Body of pancreas (tissue), 4 donors: ENCODE data around the gene STRA6.
A peak's percentile ranks its signal among the peaks of the same experiment; 100 is the strongest.

ENCODE experiments used
- POLR2A ChIP-seq, 3 donors: fragments of 450-650 bp; IDR thresholded peaks; one replicate each; pipeline ENCODE4 v1.6.1; 2016; ENCODE audit warnings: antibody characterized with exemption in 3 of 3, mild to moderate bottlenecking in 2 of 3
- TF ChIP-seq, protein P1 (sequence below), 7 experiments: fragments of 450-650 bp in 4 of 7; fragments of 200-600 bp in 3 of 7; sonication (generic) in 3 of 7; IDR thresholded peaks; one replicate each; pipeline ENCODE4 v1.5.1; 2016 to 2019; ENCODE audit warnings: antibody characterized with exemption in 7 of 7

DNA sequence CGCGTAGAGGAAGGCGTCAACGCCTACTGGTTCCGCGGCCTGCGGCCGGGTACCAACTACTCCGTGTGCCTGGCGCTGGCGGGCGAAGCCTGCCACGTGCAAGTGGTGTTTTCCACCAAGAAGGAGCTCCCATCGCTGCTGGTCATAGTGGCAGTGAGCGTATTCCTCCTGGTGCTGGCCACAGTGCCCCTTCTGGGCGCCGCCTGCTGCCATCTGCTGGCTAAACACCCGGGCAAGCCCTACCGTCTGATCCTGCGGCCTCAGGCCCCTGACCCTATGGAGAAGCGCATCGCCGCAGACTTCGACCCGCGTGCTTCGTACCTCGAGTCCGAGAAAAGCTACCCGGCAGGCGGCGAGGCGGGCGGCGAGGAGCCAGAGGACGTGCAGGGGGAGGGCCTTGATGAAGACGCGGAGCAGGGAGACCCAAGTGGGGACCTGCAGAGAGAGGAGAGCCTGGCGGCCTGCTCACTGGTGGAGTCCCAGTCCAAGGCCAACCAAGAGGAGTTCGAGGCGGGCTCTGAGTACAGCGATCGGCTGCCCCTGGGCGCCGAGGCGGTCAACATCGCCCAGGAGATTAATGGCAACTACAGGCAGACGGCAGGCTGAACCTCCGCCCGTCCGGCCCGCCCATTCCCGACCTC lies 68.1 kb downstream of the STRA6 start:
- no peak for TF ChIP-seq POLR2A (IDR thresholded peaks at IDR 0.05)
- TF ChIP-seq, protein P1, sequence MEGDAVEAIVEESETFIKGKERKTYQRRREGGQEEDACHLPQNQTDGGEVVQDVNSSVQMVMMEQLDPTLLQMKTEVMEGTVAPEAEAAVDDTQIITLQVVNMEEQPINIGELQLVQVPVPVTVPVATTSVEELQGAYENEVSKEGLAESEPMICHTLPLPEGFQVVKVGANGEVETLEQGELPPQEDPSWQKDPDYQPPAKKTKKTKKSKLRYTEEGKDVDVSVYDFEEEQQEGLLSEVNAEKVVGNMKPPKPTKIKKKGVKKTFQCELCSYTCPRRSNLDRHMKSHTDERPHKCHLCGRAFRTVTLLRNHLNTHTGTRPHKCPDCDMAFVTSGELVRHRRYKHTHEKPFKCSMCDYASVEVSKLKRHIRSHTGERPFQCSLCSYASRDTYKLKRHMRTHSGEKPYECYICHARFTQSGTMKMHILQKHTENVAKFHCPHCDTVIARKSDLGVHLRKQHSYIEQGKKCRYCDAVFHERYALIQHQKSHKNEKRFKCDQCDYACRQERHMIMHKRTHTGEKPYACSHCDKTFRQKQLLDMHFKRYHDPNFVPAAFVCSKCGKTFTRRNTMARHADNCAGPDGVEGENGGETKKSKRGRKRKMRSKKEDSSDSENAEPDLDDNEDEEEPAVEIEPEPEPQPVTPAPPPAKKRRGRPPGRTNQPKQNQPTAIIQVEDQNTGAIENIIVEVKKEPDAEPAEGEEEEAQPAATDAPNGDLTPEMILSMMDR (IDR thresholded peaks at IDR 0.05) = peak; percentile 19 to 59 (median 42)
